Coronary artery (tissue), 2 donors: ENCODE results near the gene TMEM132D.

Source experiments
- DNase-seq: peaks from one replicate; pipeline ENCODE4 v3.0.0-alpha.2; 2017; ENCODE audit warnings: low spot score
- H3K27ac ChIP-seq, 2 donors: fragments of 200-600 bp; sonication (generic); one replicate each; pipeline ENCODE4 v1.5.1; 2016 to 2019
- H3K4me3 ChIP-seq: fragments of 200-600 bp; sonication (generic); 2 replicates; pipeline ENCODE4 v1.5.1; 2016; ENCODE audit warnings: mild to moderate bottlenecking, moderate library complexity
- TF ChIP-seq, protein P1 (sequence below): fragments of 200-600 bp; sonication (generic); IDR thresholded peaks from one replicate; pipeline ENCODE4 v1.5.1; 2019; ENCODE audit warnings: antibody characterized with exemption

Gene TMEM132D

DNA sequence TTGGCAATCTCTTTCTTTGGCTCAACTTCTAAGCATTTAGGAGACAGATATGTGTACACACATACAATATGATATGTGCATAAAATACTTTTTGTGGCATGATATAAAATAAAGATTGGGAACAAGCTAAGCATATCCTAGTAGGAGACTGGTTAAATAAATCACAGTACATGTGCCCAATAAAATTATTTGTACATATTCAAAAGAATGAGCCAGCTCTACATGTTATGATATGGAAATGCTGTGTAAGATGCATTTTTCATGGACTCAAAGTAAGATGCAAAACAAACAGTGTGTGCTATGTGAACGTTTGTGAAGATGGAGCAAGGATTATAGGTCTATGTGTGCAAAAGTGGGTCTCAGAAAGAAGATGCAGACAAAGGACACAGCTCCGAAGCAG lies 311.4 kb downstream of the TMEM132D start:
- no peak overlapping the region for H3K4me3 ChIP-seq
- TF ChIP-seq, protein P1, sequence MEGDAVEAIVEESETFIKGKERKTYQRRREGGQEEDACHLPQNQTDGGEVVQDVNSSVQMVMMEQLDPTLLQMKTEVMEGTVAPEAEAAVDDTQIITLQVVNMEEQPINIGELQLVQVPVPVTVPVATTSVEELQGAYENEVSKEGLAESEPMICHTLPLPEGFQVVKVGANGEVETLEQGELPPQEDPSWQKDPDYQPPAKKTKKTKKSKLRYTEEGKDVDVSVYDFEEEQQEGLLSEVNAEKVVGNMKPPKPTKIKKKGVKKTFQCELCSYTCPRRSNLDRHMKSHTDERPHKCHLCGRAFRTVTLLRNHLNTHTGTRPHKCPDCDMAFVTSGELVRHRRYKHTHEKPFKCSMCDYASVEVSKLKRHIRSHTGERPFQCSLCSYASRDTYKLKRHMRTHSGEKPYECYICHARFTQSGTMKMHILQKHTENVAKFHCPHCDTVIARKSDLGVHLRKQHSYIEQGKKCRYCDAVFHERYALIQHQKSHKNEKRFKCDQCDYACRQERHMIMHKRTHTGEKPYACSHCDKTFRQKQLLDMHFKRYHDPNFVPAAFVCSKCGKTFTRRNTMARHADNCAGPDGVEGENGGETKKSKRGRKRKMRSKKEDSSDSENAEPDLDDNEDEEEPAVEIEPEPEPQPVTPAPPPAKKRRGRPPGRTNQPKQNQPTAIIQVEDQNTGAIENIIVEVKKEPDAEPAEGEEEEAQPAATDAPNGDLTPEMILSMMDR: no peak
- no peak for DNase-seq
- H3K27ac ChIP-seq: no peak overlapping the region

DNA sequence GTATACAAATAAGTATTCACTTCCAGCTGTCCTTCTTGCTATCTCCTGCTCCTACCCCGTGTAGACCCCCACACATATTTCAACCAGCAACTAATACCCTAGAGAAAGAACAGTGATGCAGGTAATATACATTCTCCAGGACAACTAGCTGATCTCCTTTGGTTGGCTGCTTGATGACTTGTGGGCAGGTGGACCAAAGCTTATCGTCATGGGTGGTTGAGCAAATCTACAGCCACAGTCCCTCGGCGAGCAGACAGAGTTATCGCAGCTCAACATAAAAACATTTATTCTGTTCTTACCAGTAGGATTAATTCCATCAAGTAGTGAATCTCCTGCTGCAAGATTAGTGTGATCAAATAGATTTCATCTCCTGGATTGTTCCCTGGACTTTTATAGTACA lies 314.3 kb downstream of the TMEM132D start:
- DNase-seq: no peak
- Histone ChIP-seq H3K27ac (no peak overlapping the region), H3K4me3 (no peak overlapping the region)
- TF ChIP-seq, protein P1: no peak

DNA sequence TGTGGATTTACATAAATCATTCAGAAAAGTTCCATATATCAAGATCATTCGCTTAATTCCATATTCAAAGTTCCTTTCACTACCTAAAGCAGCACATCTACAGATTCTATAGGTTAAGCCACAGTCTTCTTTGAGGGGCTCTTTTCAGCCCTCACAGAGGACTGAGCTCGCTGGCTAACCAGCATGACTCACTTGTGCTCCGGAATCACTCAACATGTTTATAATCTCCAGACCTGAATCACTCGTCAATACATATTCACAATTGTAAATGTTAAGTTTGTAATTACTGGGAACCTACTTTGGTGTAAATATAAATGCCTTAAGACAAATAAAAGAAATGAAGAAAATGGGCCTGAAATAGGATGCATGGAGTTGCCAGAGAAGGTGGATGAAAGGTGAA lies 315.7 kb downstream of the TMEM132D start:
- H3K27ac ChIP-seq: no peak overlapping the region
- no peak for DNase-seq
- no peak overlapping the region for H3K4me3 ChIP-seq
- TF ChIP-seq, protein P1: no peak

DNA sequence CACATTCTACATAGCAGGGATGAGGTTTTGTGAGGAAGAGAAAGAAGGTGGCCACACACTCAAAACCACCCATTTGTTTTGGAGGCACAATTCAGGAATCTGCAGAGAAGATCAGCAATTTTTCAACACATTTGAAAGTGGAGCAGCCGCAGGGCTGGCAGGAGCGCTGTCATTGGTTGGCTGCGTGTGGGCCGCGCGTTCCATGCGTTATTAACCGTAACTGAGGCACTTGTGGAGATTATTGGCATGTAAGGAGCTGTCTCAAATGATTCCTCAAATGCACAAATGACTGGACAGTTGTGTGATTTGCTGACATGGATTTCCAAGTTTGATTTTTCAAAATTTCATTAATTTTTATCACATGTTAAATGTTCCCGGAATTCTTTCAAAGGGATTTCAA lies 318.5 kb downstream of the TMEM132D start:
- DNase-seq: no peak

DNA sequence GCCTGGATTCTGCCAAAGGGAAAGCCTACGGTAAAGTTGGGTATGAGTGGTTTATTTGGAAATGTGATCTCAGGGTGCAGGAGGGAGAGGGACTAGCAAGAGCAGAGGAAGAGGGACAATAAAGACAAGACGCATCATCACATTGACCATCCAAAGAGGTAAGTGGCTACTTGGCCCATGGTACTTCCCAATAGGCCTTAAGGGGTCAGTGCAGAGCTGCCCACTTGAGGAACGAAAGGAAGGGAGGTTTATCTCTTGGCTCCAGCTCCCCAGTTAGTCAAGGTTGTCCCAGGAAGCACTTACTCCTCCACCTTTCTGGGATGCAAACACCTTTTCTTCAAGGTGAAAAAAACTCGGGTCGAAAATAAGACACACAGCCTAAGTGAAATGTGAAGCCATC lies 323.9 kb downstream of the TMEM132D start:
- H3K27ac ChIP-seq: no peak overlapping the region
- no peak for DNase-seq
- TF ChIP-seq, protein P1: no peak

More for the DNA sequence above, 318.5 kb downstream of the TMEM132D start:
- TF ChIP-seq, protein P1: no peak
- Histone ChIP-seq H3K27ac (no peak overlapping the region), H3K4me3 (no peak overlapping the region)

DNA sequence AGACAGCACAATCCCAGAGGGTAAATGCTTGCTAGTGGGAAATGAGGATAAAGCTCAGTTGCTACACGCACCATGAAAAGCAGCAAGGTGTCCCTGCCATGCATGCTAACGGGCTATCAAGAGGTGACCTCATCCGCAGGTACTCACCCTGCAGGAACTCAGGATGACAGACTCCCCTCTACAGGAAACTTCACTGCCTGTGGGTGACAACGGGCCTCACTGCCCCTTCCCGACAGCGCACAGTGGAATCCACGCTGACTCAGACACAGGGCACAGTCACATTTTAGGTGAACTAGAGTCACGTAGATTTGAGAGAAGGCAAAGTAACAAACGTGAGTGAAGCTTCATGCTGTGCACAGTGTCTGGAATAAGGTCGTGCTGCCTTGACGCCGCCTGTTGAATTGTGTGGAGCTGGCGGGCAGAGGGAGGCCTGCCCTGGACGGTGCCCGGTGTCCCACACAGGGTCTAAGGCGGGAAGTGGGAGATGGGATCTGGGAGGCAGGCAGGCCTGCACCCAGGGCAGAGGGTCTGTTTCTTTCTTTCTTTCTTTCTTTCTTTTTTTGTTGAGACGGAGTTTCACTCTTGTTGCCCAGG lies 331.8 kb downstream of the TMEM132D start:
- H3K27ac ChIP-seq: no peak overlapping the region
- TF ChIP-seq, protein P1: no peak
- no peak overlapping the region for H3K4me3 ChIP-seq
- DNase-seq: no peak

More for the DNA sequence above, 323.9 kb downstream of the TMEM132D start:
- no peak overlapping the region for H3K4me3 ChIP-seq

DNA sequence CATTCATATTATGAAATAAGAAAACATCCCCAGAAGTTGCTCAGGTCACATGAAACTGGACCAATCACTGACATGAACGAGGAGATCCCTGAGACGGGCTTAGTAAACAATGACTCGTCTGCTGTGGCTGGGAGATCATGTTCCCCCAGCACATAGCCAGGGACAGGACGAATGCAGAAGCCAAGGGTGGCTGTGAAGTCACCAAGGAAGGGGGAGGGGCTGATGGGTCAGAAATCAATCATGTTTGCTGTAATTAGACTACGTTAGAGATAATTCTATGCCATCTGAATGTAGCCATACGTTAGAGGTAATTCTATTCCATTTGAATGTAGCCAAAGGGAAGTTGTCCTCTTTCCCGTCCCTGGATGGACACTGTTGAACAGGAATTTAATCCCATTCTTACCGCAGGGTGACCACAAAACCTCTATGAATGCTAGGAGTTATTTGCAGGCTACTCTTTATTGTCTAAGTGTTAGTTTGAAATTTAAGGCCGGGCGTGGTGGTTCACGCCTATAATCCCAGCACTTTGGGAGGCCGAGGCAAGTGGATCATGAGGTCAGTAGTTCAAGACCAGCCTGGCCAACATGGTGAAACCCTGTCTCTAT lies 332.9 kb downstream of the TMEM132D start:
- TF ChIP-seq, protein P1: no peak
- Histone ChIP-seq H3K27ac (no peak overlapping the region), H3K4me3 (no peak overlapping the region)
- no peak for DNase-seq
